Glomerular endothelial cell (primary cell): ENCODE results near the gene GH2. TPM values are rescaled to one million over a fixed set of nuclear protein-coding genes. Genes with fewer than 3 reads are reported as not detected.

ENCODE experiments used
- DNase-seq: peaks from one replicate; pipeline ENCODE4 v3.0.0-alpha.2; 2011; ENCODE audit warnings: low read depth, low spot score; ENCODE audit errors: extremely low read depth
- total RNA-seq: library from RNA; depleted of rRNA; stranded (reverse); fragments of >200 nt; gene quantifications from 2 replicates; pipeline ENCODE4 v1.2.3, GENCODE V29; 2015

The GH2 gene
- total RNA-seq, 1 donor from 2014 or later: not detected

DNA sequence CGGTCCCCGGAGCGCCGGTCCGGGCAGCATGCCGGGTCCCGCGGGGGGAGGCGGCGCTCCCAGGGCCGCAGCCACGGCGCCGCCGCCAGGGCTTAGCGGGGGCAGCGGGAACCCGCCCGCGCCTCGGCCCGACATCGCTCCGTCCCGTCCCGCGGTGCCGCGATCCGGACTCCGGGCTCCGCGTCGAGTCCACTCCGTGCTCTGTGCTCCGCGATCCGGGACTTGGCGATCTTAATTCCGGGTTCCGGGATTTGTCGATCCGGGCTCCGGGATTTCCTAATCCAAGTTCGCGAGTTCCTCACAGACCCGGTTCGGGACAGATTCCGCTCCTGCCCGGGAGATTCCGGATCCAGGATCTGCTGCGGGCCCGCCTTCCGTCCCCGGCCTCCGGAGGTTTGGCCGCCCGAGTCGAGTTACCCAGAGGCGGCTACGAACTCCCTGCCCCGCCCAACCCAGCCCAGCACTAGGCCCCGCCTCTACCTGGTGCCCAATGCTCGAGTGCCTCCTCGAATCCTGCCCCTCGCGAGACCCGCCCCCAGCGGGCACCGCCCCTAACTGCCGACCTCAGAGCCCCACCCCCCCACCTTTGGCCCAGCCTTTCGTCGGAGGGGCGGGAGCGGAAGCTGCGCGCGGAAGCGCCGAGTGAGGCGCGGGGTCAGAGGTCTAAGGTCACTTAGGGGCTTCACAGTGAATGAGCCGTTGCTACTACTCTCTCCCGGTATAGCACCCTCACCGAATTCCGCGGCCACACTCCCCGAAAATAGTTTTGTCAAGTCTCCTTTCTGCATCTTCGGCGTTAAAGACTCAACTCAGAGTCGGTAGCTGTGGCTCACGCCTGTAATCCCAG, 39.0 kb downstream of the GH2 start, which contains the start of gene SMARCD2:
TSS of gene SMARCD2 (minus strand) at position 146 of the 847 bp plus-strand sequence. CDS start at position 135, 11 bp downstream.
- DNase-seq: peak; percentile 95

DNA sequence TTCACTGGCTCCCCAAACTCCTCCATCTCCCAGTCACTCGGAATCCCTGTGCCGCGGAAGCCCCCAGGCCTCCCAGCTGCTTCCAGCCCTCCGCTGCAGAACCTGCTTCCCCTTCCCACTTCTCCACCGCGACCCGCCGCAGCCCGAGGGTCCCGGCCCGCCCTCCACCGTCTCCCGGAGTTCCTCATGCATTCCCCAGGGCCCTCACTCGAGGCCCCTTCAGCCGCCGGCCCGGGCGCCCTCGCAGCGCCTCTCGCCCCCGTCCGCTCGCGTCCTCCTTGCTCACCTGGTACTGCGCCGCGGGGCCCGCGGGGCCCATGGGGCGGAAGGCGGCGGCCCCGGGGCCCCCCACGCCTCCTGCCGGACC, 39.6 kb downstream of the GH2 start:
- DNase-seq: no peak

DNA sequence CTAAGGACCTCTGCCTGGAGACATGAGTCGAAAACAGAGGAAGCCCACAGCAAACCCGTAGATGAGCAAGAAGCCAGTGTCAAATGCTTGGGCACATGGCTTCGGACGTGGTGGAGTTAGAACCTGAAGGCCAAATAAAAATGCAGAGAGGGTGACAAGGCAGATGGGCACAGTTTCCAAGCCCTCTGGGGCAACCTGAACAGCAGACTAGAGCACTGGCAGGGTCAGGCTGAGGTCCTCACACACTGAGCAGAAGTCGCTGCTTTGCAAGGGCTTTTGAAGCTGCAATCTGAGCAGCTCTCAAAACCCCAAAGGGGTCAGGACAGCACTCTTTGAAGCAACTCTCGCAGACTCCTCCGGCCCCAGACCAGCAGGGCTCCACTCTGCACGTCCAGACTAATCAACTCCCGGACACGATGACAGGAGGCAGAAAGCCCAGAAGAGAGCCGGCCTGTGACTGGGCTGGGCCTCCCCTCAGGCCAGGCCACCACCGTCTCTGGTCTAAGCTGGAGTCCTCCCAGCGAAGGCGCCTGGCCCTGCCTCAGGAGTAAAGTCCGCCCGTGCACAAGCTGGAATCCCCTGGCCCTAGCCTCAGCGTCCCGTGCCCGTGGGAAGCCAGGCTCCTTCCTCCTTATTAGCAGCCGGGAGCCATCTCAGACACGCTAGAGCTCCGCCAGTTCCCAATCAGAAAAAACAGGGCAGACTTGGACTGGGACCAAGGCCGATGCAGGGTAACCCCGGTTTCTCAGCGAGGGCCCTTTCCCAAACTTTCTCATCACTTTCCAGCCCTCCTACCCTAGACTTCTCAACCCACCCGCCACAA, 40.2 kb downstream of the GH2 start:
- no peak for DNase-seq

DNA sequence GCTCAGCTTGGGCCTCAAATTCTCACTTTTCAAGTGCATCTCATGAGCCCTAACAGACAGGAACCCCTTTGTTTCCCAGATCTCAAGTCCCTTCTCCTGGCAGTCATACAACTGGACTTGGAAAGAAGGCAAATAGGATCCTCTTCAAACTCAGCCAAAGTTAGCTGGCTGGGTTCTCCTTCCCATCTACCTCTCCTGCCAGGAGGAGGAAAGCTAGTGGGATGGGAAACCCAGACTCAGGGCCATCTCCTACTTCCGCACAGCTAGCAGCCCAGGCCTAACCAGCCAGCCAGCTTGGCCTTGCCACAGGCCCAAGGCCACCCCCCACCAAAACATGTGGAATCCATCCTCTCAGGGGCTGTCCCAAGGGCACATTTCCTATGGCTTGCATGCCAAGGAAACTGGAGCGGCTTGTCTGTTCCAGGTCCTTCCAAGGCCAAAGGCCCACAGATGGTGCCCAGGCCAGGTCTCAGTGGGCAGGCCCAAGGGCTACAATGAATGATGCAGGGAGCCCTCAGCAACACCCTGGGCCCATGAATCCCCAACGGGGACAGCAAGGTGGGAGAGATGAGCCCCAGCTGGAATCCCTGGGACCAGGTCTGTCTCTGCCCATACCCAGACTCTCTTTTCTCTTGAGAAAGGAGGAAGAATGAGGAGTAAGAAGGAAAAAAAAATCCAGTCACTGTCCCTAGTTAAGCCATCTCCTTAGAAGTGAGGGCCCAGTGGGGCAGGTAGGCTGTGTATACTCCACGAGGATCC, 41.0 kb downstream of the GH2 start:
- DNase-seq: no peak

DNA sequence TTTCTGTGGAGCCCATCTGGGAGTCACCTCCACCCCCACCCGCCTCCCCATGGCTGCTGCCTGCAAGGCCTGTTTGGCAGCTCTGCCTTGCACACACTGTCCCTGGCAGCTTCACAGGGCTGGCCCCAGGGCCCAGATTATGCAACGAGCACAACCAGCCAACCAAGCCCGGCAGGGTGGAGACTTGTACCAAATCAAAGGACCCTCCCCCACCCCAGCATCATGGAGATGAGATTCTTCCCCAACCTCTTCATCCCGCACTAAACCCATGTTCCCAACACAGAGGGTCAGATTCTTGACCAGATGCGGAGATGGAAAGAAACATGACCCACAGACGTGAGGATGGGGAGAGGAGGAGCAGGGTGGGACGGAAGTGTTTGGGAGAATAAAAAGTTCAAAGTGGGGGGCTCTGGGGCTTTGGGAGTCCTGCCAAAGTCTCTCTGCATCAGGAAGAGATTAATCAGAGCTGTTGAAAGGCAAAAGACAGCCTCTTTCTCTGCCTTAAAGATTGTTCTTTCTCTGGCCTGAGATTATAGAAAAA, 43.0 kb downstream of the GH2 start:
- no peak for DNase-seq

DNA sequence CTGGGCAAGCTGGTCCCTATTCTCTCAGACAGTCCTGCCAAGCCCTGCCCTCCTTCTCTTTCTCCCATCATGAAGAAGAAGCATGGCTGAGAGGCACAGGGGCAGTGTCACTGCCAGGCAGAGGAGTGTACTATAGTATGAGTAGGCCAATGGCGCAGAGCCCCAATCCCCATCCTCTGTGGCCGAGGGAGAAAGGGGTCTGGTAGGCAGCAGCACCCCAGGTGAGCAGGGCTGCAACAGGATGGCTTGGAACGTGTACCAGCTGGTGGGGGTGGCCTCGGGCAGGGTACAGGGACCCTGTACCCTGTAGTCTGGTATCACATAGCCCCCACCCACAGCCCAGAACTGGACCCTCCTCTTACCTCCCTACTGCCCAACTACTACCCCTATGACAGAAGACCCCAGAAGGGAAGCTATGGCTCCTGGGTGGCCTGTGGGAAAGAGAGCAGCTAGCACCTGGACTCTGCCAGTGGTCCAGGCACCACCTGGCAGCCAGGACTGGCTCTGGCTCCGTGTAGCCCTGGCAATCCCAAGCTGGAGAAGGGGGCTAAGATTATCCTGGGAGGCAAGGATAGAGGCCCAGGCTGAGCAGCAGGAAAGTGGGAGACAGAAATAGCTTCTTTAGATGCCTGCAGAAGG, 43.7 kb downstream of the GH2 start:
- DNase-seq: no peak

DNA sequence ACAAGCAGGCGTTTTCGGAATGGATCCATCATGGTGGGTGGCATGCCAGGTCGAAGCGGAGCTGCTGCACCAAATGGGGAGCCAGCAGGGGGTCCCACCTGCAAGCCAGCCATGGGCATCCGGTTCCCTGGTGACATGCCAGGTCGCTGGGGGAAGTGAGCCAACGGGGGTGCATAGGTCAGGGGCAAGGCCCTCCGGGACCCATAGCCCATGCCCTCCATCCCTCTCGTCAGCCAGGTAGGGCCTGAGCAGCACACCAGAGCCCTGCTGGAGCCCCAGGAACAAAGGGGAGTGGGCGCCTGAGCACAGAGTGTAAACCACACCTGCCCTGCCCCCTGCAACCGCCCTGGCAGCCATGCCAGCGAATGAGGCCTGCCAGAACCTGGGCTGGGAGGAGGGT, 44.3 kb downstream of the GH2 start:
- no peak for DNase-seq

DNA sequence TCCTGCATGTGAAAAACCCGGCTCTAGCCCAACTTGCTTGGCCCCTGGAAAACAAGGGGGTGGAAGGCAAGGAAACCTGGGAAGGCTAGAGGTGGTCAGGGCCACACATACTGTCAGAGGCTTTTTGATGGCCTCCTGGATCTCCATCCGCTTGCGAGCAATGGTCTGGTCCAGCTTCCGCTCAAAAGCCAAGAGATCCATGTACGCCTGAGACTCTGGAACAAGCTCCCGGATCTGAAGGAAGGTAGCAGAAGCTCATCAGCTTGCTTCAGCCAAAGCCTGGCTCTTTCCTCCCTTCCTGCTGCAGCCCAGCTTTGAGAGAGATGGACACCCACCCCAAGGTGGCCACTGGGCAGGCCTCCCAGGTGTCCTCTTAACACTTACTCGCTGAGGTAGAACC, 44.9 kb downstream of the GH2 start:
- DNase-seq: no peak

DNA sequence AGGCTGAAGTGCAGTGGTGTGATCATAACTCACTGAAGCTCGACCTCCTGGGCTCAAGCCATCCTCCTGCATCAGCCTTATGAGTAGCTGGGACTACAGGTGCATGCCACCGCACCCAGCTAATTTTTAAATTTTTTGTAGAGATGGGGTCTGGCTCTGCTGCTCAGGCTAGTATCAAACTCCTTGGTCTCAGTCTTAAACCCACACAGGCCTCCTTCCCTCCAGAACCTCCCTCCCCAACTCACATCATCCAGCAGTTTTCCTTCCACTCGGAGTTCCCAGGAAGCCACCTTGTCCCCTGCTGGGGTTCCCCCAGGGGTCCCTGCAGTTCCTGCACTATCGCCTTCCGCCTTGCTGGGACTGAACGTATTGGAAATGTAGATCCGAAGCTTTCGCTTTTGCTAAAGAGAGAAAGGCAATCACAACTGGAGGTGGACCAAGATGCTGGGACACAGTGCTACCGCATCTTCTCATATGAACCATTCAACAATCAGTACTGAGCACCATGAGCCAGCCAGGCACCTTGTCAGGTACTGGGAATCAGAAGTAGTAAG, 46.5 kb downstream of the GH2 start:
- no peak for DNase-seq

DNA sequence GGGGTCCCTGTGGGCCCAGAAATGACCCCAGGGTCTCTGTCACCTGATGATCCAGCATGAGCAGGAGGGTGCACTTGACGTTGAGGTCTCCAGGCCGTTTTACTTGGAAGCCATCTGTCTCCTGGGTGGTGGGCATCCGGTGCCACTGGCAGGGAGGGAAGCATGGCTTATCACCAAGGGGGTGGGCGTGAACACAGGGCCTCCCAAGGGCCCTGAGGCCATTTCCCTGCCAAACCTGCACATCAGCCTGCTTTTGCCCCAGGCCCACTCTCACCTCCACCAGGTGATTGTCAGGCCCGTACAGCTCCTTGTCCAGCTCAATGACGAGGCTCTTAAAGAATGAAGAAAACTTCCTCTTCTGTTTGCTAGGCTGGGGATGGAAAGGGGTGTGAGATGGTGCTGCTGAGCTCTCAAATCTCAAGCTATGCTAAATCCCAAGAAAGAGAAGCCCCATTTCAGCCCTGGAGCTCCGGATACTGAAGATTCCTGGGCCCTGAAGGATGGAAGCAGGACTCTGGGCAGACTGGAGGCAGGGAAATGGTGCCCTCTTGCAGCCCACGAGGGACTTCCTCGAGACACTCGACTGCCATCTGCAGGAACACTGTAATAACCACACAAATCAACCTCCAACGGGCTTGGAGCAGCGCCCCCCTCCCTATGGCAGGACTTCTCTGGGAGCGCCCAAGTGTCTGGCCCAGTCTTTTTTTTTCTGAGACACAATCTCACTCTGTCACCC, 47.1 kb downstream of the GH2 start:
- DNase-seq: no peak

DNA sequence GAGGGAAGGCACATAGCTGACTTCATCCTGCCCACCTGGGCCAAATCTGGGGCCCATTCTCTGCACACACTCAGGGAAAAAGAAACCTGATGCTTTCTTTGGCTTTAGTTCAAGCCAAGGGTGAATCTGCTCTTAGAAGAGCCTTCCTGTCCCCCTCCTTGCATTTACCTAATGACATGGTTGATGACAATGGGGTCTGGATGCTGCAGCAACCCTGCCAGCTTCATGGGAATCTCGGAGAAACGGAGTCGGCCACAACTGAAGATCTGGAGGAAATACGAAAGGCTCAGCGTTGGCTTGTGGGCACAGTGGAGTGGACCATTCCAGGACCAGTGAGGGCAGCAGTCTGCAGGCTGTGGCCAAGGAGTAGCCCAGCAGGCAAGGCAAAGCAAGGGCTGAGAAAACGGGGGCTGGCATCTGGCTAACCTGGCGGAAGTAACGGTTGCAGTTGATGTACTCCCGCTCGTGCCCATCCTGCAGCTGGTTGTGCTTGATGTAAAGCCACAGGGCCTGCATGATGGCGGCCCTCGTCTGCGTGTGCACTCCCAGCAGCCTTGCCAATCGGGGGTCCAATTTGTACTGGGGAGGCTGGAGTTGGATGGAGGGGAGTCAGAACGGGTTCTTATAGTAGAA, 47.9 kb downstream of the GH2 start:
- DNase-seq: no peak

DNA sequence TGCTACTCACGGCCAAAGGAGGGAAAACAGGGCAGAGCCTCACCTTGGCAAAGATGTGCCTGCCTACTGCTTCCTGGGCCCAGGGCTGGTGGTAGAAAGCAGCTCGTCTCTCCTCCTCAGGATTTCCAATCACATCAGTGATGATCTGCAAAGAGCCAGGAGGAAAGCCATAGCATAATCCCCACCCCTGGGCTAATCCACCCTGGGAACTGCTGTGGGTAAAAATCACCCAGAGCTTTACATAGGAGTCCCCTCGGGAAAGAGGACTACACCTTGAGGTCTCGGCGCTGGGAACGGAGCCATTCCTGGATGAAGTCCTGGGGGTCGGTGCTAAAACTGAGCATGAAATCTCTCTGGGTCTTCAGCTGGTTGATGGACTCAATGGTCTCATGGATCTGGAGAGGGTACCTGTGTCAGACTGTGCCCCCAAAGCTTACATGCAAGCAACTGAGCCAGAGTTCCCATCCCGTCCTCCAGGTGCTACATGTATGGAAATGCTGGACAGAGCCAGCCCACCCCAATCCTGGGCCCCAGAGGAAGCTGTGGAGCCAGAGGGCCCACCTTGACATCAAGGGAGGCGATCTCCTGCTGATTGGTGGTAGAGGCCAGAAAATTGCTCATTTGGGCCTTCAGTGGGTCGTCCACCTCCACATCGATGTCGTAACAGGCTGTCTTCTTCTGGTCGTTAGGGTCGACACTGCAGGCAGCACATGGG, 48.6 kb downstream of the GH2 start:
- DNase-seq: no peak

DNA sequence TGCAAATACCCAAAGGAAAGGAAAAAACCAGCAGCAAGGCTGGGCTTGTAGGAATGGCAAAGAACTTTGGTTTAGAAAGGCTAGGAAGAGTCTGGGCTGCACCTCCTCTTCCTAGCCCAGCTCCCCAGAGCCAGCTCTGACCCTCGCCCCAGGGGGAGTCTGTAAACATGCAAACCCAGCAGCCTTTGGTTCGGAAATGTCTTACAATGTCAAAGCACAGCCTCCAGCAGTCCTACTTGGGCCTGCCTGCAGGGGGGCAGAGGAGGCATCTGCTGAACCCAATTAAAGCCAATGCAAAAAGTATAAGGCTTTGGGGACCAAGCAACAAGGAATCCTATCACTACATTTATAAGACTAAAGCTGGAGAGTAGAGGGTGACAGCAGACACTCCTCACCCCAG, 49.3 kb downstream of the GH2 start:
- DNase-seq: no peak

DNA sequence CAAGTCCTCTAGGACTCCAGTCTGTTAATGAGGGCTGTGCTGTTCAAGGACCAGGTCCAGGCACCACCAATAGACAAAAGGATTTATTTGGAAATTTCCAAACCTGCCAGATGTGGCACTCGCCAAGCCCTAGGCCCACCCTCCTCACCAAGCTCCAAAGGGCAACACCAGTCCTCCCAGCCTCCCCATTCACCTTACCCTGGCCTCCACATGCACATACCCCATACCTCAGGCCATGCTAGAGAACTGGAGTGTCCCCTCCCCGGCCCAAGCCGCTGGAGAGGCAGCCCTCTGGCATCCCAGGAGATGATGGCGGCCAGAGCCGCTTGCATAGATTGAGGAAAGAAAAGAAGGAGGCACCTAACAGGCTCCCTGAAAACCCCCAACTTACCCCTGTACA, 49.7 kb downstream of the GH2 start:
- no peak for DNase-seq

DNA sequence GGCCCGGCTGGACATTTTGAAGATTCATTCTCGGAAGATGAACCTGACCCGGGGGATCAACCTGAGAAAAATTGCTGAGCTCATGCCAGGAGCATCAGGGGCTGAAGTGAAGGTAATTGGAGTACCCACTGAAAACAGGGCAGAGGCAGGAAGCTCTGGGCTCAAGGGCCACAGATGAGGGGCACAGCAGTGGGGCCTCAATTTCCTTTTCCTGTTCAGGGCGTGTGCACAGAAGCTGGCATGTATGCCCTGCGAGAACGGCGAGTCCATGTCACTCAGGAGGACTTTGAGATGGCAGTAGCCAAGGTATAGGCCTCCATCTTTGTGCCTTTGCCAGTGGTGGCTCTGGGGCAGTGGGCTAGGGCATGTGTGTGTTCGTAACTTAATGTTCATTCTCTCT, 50.2 kb downstream of the GH2 start:
- no peak for DNase-seq

DNA sequence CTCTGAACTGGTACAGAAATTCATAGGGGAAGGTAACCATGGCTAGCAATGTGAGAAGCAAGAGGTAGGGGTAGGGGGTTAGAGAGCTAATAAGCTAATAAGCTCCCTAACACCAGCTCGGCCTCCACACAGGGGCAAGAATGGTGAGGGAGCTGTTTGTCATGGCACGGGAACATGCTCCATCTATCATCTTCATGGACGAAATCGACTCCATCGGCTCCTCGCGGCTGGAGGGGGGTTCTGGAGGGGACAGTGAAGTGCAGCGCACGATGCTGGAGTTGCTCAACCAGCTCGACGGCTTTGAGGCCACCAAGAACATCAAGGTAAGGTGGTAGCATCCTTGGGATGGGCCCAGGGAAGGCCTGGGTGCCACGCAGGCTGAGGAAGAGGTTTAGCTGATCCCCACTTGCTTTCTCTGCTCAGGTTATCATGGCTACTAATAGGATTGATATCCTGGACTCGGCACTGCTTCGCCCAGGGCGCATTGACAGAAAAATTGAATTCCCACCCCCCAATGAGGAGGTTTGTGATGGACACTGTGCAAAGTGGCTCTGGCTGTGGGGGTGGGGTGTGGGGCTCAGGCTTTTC, 50.7 kb downstream of the GH2 start:
- no peak for DNase-seq

DNA sequence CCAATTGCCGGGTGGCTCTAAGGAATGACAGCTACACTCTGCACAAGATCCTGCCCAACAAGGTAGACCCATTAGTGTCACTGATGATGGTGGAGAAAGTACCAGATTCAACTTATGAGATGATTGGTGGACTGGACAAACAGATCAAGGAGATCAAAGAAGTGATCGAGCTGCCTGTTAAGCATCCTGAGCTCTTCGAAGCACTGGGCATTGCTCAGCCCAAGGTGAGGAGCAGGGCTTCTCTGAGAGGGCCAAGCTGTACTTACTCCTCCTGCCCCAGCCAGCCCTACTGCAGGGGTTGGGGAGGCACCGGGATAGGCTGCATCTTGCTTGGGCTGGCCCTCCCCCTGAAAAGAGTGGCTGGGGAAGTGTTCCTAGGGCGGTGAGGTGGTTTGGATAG, 51.5 kb downstream of the GH2 start:
- no peak for DNase-seq
